ENCODE data around the gene NPTX2. TPM values are rescaled to one million over a fixed set of nuclear protein-coding genes. Genes with fewer than 3 reads are reported as not detected.

NPTX2 gene
- total RNA-seq, 1 donor from 2014 or later, result 2.1 TPM

DNA sequence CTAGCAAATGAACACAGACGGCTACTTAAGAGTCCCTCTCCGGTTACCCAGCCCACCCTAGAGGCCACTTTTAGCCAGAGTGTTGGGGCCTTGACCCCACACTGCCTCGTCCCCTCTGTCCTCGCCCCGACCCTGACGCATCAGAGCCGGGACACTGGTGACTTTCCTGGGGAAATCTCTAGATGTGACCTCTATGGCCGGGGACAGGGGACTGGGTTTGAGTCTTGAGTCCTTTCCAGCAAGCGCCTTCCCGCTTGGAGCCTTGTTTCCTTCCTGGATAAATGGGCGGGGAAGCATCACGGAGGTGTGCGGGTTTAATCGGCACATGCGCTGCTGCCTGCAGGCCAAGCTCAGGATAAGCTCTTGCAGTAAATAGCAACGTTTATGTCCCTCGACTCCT lies 40.7 kb downstream of the NPTX2 start:
- H3K27ac ChIP-seq, result no peak overlapping the region
- H3K27me3 ChIP-seq, result no peaks in the 10 kb centered on the region
- ATAC-seq (no peak), DNase-seq (no peak)
- H3K4me3 ChIP-seq, result no peak overlapping the region
- no peaks in the 10 kb centered on the region for H3K36me3 ChIP-seq
- H3K4me1 ChIP-seq, result no peaks in the 10 kb centered on the region
- intact Hi-C loops (cut with DNase I), result no loop called here
- TF ChIP-seq, protein P1, sequence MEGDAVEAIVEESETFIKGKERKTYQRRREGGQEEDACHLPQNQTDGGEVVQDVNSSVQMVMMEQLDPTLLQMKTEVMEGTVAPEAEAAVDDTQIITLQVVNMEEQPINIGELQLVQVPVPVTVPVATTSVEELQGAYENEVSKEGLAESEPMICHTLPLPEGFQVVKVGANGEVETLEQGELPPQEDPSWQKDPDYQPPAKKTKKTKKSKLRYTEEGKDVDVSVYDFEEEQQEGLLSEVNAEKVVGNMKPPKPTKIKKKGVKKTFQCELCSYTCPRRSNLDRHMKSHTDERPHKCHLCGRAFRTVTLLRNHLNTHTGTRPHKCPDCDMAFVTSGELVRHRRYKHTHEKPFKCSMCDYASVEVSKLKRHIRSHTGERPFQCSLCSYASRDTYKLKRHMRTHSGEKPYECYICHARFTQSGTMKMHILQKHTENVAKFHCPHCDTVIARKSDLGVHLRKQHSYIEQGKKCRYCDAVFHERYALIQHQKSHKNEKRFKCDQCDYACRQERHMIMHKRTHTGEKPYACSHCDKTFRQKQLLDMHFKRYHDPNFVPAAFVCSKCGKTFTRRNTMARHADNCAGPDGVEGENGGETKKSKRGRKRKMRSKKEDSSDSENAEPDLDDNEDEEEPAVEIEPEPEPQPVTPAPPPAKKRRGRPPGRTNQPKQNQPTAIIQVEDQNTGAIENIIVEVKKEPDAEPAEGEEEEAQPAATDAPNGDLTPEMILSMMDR (IDR thresholded peaks at IDR 0.05), result no peak
- no peaks in the 10 kb centered on the region for H3K9me3 ChIP-seq

DNA sequence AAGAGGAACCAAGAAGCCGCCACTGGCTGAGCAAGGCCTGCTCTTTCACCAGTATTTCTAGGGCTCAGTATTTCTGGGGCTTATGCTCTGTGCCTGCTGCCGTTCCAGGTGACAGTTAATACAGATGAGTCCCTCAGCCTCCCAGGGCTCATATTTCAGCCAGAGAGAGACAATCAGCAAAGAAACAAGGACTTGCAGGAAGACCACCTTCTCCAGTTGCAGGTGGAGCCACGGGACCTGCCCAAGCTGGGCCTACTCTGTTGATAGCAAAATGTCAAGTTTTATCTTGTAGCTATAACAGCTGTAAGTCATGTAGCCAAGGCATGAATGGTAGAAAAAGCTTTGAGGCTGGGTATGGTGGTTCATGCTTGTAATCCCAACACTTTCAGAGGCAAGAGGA lies 42.7 kb downstream of the NPTX2 start:
- TF ChIP-seq, protein P1 (IDR thresholded peaks at IDR 0.05), result no peak
- no peak overlapping the region for H3K27ac ChIP-seq
- no peaks in the 10 kb centered on the region for H3K4me1 ChIP-seq
- H3K4me3 ChIP-seq, result no peak overlapping the region
- DNase-seq (no peak), ATAC-seq (no peak)
- H3K9me3 ChIP-seq, result no peaks in the 10 kb centered on the region
- intact Hi-C loops (cut with DNase I), result no loop called here
- H3K36me3 ChIP-seq, result no peaks in the 10 kb centered on the region
- no peaks in the 10 kb centered on the region for H3K27me3 ChIP-seq

DNA sequence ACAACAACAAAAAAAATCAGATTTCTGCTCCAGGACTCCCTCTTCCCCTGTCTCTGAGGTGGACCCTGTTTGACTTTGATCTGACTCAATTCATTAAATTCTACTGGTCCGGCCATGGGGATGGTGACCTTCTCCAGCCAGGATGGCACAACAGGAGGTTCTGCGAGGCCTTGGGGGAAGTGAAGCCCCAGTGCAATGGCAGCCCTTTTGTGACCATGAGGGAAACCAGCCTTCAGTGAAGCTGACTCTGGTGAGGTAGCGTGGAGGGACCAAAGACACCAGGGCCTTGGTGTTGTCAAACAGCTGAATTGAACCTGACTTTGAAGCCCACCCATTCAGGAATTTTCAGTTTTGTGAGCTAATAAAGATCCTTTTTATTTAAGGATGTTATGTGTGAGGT lies 44.5 kb downstream of the NPTX2 start:
- ATAC-seq, result no peak
- Histone ChIP-seq H3K9me3 (no peaks in the 10 kb centered on the region), H3K36me3 (no peaks in the 10 kb centered on the region), H3K4me1 (no peaks in the 10 kb centered on the region), H3K27ac (no peak overlapping the region), H3K4me3 (no peak overlapping the region), H3K27me3 (no peaks in the 10 kb centered on the region)
- intact Hi-C loops (cut with DNase I), result no loop called here
- TF ChIP-seq, protein P1 (IDR thresholded peaks at IDR 0.05), result no peak
- no peak for DNase-seq

DNA sequence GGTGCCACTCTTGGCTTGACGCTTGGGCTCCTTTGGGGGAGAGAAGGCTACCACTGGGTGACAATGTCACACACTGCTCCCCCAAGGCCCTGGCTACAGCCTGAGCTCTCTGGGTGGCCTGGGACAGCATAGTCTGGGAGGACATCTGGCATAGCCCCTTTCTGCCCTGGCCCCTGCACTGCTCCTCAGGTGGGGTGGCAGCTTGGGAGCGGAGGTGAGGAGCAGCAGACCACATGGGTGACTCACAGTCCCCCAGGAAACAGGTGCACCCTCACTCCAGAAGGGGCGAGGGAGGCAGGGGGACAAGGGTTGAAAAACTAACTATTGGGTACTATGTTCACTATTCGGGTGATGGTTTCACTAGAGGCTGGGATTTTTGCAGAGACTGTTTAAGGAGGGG lies 45.2 kb downstream of the NPTX2 start:
- intact Hi-C loops (cut with DNase I), result no loop called here
- ATAC-seq, result peak; percentile 29
- TF ChIP-seq, protein P1 (IDR thresholded peaks at IDR 0.05), result no peak
- no peak overlapping the region for H3K27ac ChIP-seq
- no peaks in the 10 kb centered on the region for H3K4me1 ChIP-seq
- H3K4me3 ChIP-seq, result no peak overlapping the region
- H3K27me3 ChIP-seq, result no peaks in the 10 kb centered on the region
- no peaks in the 10 kb centered on the region for H3K9me3 ChIP-seq
- H3K36me3 ChIP-seq, result no peaks in the 10 kb centered on the region
- no peak for DNase-seq

DNA sequence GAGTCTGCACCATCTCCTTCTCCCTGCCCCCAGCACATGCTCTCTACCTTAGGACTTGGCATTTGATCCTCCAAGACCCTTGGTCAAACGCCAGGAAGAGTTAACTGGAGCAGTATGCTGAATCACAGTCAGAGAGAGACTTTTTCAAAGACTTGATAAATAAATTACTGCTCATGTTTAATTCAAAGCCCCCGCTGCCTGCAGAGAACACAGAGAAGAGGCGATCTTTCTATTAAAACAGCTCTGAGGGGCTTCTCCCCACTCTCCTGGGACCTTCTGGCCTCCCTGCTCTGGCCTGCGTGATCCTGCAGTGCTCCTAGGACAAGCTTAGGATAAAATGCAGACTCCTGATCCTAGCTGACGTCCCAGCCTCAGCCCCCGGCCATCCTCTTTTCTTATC lies 47.8 kb downstream of the NPTX2 start:
- Histone ChIP-seq H3K4me3 (no peak overlapping the region), H3K9me3 (no peaks in the 10 kb centered on the region), H3K4me1 (no peaks in the 10 kb centered on the region), H3K36me3 (no peaks in the 10 kb centered on the region), H3K27ac (no peak overlapping the region), H3K27me3 (no peaks in the 10 kb centered on the region)
- intact Hi-C loops (cut with DNase I), result no loop called here
- DNase-seq (no peak), ATAC-seq (no peak)
- TF ChIP-seq, protein P1 (IDR thresholded peaks at IDR 0.05), result no peak

DNA sequence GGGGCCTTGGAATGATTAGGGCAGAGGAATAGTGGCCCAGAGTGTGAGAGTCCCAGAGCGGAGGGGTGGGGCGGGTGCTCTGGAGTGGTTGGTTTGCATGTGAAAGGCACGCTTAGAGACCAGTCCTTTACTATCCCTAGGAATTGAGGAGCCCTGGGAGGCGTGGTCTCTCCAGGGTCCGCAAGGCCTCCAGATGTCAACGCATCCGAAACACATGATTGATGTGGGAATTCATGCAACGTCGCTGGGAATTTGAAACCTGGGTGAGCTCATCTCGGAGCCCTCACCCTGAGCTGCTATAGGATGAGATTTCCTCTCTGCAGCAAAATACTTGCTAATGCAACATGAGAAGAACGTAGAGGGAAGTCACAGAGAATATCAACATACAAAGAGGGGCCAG lies 51.2 kb downstream of the NPTX2 start:
- intact Hi-C loops (cut with DNase I), result no loop called here
- Histone ChIP-seq H3K36me3 (no peaks in the 10 kb centered on the region), H3K4me3 (no peak overlapping the region), H3K27ac (no peak overlapping the region), H3K4me1 (no peaks in the 10 kb centered on the region), H3K27me3 (no peaks in the 10 kb centered on the region), H3K9me3 (no peaks in the 10 kb centered on the region)
- TF ChIP-seq, protein P1 (IDR thresholded peaks at IDR 0.05), result no peak
- DNase-seq (no peak), ATAC-seq (no peak)

Data from upper lobe of right lung (tissue), 1 donor.